ENCODE data around the gene SMU1.

SMU1 gene

DNA sequence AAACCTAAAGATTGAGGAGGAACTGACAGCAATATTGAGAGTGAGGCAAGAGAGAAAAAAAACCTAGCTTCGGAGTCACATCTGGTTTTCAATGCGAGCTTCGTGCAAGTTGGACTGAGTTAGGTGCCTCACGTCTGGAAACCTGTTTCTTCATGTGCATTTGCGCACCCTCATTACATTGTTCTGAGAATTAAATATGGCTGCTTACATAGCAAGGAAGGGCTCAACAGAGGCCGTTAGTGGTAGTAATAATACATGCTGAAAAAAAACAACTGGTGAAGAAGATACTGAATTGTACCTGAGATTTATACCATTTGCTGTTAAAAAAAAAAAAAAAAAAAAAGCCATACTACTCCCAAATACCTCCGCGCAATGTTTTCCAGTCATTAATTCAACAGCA is 32.8 kb downstream of the SMU1 start:
- DNase-seq, result no peak

DNA sequence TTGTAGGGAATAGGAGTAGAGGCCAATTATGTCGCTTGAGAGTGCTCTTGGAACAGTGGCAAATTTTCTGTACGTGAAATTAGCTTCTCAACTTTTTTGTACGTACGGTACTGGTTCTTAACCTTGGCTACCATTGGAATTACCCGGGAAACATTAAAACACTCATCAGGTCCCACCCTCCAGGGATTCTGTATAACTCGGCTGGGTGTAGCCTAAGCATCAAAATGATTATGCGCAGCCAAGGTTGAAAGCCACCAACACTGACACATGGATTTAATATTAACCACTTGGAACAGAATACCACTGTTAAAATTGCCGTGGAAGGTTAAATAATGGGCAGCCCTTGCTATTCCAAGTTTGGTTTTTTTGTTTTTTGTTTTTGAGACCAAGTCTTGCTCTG is 34.0 kb downstream of the SMU1 start:
- peak; percentile 45 for DNase-seq

DNA sequence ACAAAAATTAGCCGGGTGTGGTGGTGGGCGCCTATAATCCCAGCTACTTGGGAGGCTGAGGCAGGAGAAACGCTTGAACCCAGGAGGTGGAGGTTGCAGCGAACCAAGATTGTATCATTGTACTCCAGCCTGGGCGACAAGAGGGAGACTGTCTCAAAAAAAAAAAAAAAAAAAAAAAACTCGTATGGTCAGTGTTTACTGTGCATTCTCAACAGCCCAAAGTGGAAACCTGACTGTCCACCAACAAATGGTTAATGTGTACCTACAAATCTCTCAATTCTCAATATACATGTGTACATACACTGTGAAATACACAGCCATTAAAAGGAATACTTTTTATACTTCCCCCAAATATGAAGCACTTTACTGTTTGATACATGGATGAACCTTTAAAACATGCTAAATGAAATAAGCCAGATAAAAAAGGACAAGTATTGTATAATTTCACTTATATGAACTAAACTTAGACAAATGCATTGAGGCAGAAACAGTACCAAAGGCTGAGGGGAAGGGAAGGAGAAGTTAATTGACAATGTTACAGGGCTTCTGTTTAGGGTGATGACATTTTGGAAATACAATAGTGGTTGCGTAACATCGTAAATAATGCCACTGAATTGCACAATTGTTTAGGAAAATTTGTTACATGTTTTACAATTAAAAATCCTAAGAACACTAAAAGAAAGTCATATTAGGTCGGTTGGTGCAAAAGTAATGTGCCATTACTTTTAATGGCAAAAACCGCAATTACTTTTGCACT is 34.9 kb downstream of the SMU1 start:
- DNase-seq, result no peak

DNA sequence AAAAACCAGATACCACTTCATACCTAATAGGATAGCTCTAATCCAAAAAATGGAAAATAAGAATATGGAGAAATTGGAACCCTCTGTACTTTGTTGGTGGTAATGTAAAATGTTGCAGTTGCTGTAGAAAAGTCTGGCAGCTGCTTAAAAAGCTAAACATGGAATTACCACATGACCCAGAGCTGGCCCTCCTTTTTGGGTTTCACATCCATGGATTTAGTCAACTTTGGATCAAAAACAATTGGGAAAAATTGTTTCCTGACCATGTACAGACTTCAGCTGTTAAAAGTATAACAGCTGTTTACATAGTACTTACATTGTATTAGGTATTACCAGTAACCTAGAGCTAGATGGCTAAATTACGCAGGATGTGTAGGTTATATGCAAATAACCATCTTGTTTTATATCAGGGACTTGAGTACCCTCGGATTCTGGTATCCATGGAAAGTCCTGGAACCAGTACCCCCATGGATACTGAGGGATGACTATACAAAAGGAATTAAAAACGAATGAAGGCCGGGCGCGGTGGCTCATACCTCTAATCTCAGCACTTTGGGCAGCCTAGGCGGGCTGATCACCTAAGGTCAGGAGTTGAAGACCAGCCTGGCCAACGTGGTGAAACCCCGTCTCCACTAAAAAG is 35.6 kb downstream of the SMU1 start:
- DNase-seq, result no peak

DNA sequence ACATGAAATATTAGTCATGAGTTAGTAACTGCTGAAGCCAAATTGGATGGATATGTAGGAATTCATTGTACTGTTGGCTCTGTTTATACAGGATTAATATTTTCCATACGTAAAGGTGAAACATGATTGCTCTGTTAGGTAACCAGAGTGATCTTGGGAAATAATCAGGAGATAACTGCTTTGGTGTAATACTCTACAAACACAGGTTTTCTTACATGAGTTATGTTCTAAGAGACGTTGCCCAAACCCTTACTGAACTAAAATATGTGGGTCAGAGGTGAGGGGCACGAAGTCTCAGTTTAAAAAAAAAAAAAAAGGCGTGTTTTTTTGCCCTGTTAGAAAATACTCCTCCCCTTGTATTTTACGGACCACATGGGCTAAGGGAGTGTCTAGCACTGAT is 43.6 kb downstream of the SMU1 start:
- DNase-seq, result no peak

DNA sequence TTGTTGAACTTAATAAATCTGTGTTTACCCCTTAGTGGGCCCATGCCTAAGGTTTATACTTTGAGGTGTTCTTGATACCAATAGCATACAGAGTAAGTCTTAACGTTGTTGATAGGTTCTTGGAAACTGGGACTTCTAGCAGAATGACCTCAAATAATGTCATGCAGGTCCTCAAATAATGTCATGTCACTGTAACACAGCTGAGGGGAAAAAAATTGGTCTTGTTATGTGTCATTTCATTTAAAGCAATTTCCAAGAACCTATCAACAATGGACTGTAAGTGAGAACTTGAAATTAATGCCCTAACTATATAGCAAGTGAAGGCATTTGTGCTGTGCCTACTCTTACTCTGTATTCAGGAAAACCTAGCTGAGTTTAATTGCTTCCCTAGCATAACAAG is 44.2 kb downstream of the SMU1 start:
- no peak for DNase-seq

DNA sequence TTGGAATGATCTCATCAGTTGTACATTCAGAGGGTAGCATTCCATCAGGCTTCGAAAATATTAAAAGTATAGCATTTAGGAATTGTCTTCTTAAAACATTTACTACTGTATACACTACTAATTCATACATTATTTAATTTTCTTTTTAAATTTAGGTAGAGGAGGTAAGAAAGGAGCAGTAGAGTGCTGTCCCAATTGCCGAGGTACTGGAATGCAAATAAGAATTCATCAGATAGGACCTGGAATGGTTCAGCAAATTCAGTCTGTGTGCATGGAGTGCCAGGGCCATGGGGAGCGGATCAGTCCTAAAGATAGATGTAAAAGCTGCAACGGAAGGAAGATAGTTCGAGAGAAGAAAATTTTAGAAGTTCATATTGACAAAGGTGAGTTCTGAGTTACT is 46.2 kb downstream of the SMU1 start:
- DNase-seq, result no peak

DNA sequence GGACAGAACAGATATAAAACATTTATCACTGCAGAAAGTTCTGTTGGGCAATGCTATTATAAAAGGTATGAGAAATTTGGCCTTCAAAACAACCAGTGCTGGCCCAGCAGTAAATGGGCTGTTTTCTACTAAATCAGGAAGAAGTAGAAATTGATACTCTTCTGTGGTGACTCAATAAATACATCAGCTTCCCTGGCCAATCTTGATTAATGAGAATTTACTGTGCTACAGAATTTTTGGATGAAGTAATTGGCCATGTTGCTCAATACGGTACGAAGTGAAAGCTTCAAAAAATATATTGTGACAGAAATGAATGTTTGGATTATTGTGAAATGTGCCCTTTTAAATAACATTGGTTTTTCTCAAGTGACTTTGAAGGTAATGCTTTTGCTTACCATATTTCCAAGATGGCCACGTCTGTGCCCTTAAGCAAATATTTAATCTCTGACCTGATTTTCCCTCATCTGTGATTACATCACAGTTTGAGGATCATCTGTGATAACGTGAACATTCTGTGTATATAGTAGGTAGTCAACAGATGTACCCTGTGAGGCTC is 47.2 kb downstream of the SMU1 start:
- no peak for DNase-seq

DNA sequence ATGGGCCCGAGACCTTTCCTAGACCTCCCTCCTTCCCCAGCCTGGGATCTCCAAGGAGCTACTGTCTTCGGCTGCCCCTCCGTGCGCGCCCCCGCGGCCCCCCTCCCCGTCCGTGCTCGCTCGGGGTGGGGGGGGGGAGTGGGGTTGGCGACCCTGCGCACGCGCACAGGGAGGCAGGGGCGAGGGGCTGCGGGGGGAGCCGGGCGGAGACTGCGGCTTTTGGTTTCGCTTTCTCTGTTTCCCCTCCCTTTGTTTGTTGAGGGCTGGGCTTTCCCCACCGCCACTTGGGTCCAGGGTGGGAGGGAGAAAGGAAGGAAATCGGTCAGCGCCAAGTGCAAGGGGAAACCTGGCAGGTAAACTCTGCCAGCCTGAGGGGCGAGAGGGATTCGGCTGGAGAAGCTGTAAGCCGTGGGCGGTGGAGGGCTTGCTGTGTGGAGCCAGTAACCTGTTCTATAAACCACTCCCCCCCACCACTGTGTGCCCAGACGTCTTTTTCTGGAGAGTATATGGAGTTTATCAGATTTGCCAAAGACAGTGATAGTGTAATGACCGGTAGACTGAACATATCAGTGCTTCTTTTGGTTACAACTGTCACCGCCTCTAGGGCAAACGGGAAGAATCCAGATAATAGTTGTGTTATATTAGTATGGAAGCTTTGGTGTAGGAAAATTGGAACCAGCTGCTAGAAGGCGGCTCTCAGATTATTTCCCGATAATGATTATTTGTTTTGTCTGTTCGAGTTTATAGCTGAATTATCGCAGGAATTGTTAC is 50.7 kb downstream of the SMU1 start:
- DNase-seq, result peak; percentile 88

DNA sequence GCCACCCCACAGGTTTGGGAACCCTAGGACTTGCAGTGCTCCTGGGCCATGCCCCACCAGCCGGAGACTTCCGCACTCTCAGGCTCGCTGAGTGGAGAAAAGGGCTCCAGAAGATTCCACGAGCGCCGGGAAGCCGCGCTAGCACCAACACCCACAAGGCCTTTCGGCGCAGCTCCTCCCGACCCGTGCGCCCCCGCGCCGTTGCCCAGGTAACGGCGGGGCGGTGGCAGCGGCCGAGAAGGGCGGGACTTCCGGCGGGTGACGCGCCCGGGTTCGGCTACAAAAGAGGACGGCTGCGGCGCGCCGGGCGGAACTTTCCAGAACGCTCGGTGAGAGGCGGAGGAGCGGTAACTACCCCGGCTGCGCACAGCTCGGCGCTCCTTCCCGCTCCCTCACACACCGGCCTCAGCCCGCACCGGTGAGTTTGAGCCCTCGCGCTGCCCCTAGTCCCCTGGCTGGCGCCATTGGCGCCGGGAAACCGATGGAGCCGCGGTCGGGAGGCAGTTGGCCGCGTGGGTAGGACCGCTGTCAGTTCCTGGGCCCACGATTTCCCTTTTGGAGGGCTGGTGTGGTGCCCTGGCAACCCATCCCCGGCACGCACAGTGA is 51.4 kb downstream of the SMU1 start, which contains the start of gene DNAJA1:
Gene DNAJA1 (plus strand): TSS at position 308 of the 606 bp plus-strand sequence. CDS start 1,212 bp downstream, outside the sequence.
- DNase-seq, result peak; percentile 97

DNA sequence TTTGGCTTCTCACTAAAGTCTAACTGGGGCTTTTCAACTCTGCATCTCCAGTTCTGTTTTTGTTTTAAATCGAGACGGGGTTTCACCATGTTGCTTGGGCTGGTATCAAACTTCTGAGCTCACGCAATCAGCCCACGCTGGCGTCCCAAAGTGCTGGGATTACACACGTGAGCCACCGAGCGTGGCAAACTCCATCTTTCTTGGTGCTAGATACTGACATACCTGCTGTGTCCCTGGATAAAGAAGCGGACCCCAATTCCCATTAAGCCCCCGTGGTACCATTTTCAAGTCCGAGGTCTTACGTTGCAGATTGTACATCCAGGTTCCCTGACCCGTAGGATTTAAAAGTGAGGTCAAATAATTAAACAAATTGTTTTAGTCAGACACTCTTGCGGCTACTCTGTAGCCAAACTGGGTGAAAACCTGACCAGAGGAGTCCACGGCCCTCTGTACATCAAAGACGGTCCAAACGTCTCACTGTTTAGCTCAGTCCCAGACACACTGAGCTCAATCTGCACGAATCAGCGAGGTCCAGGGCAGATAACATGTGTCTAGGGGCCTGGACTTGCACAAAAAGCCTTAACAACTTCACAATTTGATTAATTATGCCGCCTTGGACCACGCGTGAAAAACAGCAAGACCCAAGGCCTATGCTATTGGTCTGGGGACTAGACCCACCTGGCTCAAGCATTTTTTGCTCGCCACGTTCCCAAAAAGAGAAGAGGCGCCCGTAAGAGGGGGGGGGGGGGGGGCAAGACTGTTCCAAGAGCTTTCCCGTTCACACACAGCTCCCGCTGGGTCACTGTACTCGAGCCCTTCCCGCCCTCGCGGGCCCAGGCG is 52.1 kb downstream of the SMU1 start:
- DNase-seq, result no peak

DNA sequence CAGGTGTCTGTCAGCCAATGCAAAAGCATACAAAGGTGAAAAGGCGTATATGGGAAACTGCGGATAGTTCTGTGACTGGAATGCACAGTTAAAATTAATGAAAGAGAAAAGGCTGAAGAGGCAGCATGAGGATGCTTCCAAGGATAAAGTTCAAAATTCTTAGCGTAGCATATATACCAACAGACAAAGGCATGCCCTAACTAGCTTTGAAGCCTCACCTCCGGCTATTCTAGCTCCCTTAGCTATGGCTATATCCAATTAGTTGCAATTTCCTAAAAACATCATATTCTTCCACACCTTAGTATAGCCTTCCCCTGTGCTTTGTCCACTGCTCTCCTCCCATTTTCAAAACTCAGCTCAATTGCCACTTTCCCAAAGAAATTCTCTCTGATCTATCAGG is 52.8 kb downstream of the SMU1 start:
- no peak for DNase-seq

DNA sequence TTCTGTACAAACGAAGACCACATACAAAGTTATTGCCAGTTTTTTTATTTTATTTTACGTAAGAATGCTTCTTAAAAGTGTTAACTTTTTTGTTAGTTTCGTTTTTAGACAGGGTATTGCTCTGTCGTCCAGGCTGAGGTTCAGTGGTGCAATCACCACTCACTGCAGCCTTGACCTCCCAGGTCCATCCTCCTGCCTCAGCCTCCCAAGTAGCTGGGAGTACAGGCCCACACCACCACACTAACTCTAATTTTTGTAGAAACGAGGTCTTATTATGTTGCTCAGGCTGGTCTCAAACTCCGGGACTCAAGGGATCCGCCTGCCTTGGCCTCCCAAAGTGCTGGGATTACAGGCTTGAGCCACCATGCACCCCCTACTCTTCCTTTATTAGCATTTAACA is 53.7 kb downstream of the SMU1 start:
- DNase-seq, result no peak

DNA sequence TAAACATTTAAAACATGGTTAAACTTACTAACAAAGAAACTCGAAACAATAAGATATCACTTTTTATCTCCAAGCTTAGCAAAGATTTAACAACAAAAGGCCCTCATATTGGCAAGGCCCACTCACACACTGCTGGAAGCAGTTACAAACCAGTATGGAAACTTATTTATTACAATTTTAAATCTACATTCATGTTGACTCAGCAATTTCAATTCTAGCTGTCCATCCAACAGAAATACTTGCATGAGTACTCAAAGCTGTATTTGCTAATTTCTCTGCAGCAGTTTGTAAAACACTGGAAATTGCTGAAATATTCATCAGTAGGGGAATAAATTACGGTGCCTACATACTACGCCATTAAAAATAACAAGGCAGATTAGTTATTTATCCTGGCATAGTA is 54.2 kb downstream of the SMU1 start:
- no peak for DNase-seq

DNA sequence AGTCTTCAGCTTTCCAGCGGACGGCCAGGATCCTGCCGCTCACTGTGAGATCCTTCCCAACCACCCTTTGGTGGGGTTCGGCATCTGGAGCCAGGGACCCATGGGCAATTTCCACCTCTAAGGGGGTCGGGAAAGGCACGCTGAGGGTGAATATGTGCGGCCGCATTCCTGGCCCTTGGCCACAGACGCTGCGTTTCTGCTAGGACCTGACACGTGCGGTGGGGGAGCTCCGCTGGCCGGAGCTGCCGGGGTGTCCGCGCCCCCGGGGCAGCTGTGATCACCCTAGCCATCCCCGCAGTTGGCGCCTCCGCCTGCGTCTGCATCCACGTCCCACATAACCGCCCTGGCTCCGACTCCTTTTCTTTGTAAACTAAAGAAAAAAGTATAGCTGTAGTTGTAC is 56.7 kb downstream of the SMU1 start:
- DNase-seq, result no peak

DNA sequence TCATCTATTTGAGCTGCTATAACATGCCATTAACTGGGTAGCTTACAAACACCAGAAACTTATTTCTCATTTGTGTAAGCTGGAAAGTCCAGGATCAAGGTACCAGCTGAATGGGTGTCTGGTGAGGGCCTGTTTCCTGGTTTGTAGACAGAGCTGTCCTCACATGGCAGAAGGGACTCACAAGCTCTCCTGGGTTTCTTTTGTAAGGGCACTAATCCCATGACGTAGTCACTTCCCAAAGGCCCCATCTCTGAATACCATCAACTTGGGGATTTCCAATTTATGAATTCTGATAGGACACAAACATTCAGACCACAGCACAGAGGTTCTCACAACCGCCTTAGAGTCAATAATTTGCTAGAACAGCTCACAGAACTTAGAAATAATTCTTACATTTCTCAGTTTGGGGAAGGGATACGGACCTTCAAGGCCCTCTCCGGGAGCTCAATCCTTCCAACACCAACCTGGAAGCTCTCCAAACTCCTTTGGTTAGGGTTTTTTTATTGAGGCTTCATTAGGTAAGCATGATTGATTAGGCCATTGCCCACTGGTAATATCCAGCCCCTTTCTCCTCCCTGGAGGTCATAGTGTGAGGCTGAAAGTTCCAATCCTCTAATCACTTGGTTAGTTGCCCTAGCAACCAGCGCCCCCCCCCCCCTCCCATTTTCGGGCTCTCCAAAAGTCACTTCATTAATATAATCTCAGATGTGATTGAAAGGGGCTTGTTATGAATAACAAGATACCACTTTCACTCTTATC is 59.0 kb downstream of the SMU1 start:
- DNase-seq, result no peak

DNA sequence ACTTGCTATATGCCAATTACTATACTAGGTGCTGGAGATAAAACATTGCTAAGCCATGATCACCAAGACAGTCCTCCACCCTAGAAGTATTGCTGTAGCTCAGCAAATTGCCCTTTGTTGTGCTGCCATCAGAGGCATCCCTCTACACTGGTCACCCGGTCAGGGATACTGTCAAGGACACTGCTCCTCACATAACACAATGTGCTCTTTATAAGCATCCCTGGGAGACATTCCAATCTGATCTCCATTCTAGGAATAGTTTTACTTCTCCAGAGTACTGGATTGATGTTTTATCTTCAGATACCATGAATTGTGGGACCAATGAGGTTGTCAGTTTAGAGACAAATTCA is 61.8 kb downstream of the SMU1 start:
- no peak for DNase-seq

DNA sequence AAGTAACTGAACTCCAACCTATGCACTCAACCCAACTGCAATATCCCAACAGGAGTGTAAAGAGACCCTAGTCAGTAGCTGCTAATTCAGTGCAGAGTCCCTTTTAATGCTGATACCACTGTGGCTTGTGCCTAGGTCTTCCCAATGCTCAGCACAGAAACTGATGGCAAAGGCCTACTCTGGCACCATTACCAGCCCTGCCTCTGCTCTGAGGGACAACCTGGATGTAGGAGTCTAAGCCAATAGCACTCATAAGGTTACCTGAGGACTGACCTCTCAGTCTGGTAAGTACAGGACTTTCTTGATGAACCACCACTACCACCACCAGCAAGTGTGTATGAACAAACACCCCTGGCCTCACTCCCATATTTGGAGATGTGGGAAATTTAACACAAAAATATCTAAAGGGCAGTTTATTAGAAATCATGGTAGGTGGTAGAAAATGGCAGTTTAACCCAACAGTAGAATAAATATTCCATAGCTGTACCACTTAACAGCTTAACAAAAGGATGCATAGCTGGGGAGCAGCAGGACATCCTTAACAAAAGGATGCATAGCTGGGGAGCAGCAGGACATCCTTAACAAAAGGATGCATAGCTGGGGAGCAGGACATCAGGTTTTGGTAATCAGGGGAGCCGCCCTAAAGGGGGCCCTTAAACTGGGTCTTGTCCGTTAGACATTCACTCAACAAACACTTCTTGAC is 62.4 kb downstream of the SMU1 start:
- DNase-seq, result no peak

DNA sequence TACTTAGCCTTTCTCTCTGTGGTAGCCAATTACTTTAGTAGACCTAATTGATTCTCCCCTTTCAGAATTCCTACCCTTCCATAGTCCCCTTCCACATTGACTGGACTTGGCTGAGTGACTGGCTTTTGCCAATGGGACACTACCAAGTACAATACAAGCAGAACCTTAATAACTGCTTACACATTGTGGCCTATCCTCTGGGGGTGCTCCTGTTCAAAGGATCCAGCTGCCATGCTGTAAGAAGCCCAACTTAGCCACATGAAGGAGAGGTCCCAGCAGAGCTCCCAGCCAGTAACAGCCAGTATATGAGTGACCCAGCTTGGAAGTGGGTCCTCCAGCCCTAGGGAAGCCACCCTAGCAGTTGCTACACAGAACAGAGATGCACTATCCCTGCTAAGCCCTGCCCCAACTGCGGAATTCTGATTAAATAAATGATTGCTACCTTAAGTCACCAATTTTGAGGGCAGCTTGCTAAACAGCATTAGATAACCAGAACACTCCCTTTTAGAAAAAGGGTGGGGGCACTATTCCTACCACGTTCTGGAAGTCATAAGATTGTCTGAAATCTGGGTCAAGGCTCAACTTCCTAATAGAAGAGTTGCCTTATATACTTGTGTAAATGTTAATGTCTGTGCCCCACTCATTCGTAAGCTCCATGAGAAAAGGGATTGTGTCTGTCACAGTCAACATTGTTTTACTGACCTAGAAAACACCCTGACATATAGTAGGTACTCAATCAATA is 64.0 kb downstream of the SMU1 start:
- DNase-seq, result no peak

DNA sequence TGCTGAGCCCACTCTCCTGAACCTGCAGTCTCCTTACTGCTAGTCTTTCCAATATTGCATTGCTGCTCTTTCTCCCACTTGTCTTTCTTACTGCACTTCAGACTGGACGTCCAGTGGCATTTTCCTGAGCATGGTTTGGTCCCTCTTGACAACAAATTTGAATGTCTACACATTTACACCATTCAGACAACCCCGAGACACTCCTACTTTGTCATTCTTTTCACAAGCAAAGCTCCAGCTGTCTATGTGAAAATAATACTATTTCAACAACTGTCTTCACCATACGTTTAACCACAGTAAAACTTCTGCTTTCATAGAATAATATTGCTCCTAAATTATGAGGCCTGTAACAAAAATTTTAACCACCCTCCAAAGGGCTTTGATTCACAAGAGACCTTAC is 64.6 kb downstream of the SMU1 start:
- DNase-seq, result no peak

All from right hindlimb (tissue), 1 donor.